Lower leg skin (tissue), 4 donors: ENCODE results near the gene KLHDC1. TPM values are rescaled to one million over a fixed set of nuclear protein-coding genes. Genes with fewer than 3 reads are reported as not detected.
"Not testable (repeated sequence)": the region's sequence is repeated elsewhere in the genome, so short reads cannot be mapped to it uniquely, and the experiment has no call there.

ENCODE experiments used
- DNase-seq, 2 donors: peaks; one replicate each; pipeline ENCODE4 v3.0.0-alpha.2; 2019; ENCODE audit warnings: low spot score in 2 of 2
- H3K4me3 ChIP-seq: fragments of 200-600 bp; sonication (generic); 2 replicates; pipeline ENCODE4 v1.5.1; 2017; ENCODE audit warnings: mild to moderate bottlenecking, low read depth; ENCODE audit not compliant: poor library complexity, severe bottlenecking
- CTCF ChIP-seq, 3 donors: fragments of 450-650 bp; IDR thresholded peaks; one replicate each; pipeline ENCODE4 v1.5.1; 2016; ENCODE audit warnings: antibody characterized with exemption in 3 of 3, mild to moderate bottlenecking in 3 of 3, moderate library complexity in 2 of 3
- POLR2A ChIP-seq, 2 donors: fragments of 450-650 bp; IDR thresholded peaks; one replicate each; pipeline ENCODE4 v1.6.1; 2016 to 2017; ENCODE audit warnings: antibody characterized with exemption in 2 of 2, mild to moderate bottlenecking in 1 of 2, moderate library complexity in 1 of 2
- WGBS, 2 donors: methylation state at CpG; one replicate each; pipeline ENCODE4 v1.1.5; 2018; 5-methylcytosine and 5-hydroxymethylcytosine counted together
- intact Hi-C: fragments of 100-400 bp; cut with DNase I; formaldehyde crosslinking; loops from one replicate; pipeline ENCODE4 v1.15.0; 2023; ENCODE audit warnings: low total_unique reads
- total RNA-seq, 4 donors: library from RNA; depleted of rRNA; stranded (reverse); fragments of >200 nt; gene quantifications; one replicate each; pipeline ENCODE4 v1.1.0, GENCODE V29; 2016

The KLHDC1 gene
- total RNA-seq, 4 donors from 2014 or later: 3.4 to 5.6 (median 4.7) TPM

GRCh38 chr14:49720744-49721143 lies 27.8 kb downstream of the KLHDC1 start:
- H3K4me3 ChIP-seq: no peak overlapping the region
- intact Hi-C loops: no loop called here
- TF ChIP-seq POLR2A (IDR thresholded peaks at IDR 0.05): no peak
- TF ChIP-seq CTCF (IDR thresholded peaks at IDR 0.05): no peak
- DNase-seq: no peak

- DNase-seq, H3K4me3 ChIP-seq, intact Hi-C loops: not testable (repeated sequence)
- 89 to 90% methylated on average over 9 of the region's 9 CpGs for WGBS, 2 donors
Measured at GRCh38 chr14:49721733-49722435, 29.0 kb downstream of the KLHDC1 start.

- 92 to 93% methylated on average over 5 of the region's 5 CpGs for WGBS, 2 donors
- no peak overlapping the region for H3K4me3 ChIP-seq
Measured at GRCh38 chr14:49727171-49727570, 34.3 kb downstream of the KLHDC1 start.

DNA sequence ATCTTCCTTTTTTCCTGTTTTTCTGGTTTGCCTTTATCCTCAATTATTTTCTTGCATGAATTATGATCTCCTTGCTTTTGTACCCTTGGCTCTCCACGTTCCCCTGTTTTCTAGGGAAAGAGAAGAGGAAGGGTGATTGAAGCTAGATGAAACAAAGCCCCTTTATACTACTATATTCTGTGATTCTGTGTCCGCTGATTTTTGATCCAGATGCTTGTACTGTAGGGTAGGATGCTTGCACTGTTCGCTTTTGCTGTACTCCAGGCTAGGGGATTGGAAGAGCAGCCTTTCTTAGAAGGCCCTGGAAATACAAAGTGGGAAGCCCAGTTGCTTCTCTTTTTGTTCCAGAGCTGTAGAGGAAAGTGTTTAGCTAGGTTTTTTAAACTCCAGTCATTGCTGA lies 40.0 kb downstream of the KLHDC1 start:
- no peak for DNase-seq
- intact Hi-C loops: no loop called here
- TF ChIP-seq POLR2A (IDR thresholded peaks at IDR 0.05) (no peak), CTCF (IDR thresholded peaks at IDR 0.05) (no peak)
- 88 to 91% methylated on average over 3 of the region's 3 CpGs for WGBS, 2 donors
- no peak overlapping the region for H3K4me3 ChIP-seq

More at GRCh38 chr14:49727171-49727570, 34.3 kb downstream of the KLHDC1 start:
- DNase-seq: no peak
- no peak for TF ChIP-seq CTCF (IDR thresholded peaks at IDR 0.05)
- TF ChIP-seq POLR2A (IDR thresholded peaks at IDR 0.05): no peak
- intact Hi-C loops: no loop called here

DNA sequence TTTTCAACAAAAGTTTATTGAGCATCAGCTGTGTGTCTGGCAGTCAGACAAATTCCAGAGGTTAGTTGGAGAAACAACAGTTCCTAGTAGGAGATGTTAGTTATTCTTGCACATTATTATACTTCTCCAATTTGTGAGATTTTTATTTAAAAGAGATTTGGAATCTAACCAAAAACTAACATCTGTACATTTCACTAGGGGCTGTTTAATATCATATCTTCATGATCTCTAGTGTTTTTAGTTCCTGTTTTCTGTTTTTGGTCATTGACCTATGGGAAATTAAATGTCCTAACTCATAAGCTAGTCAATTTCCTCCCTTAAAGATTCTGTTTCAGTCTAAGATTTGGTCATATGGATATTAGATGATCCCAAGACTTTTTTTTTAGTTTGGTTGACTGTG lies 40.9 kb downstream of the KLHDC1 start:
- TF ChIP-seq CTCF (IDR thresholded peaks at IDR 0.05): no peak
- TF ChIP-seq POLR2A (IDR thresholded peaks at IDR 0.05): no peak
- no peak overlapping the region for H3K4me3 ChIP-seq
- intact Hi-C loops: no loop called here
- DNase-seq: no peak

GRCh38 chr14:49735669-49736068 lies 42.7 kb downstream of the KLHDC1 start:
- intact Hi-C loops, H3K4me3 ChIP-seq, DNase-seq: not testable (repeated sequence)
- 97 to 99% methylated on average over 4 of the region's 4 CpGs for WGBS, 2 donors

DNA sequence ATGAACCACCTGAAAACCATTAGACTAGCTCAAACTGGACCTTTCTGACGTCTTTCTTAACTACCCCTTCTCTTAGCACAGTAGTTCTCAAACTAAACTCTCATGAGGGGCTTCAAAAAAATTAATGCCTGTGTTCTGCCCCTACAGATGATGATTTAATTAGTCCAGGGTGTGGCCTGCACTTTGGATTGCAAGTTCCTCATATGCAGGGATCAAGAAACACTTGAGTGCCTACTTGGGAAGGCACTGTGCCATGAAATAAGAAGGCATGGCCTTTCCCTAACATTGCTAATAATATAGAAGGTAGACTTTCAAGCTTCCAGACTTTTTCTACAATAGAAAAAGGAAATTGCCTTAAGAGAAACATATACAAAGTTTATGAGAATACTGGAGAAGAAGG lies 52.3 kb downstream of the KLHDC1 start:
- no peak for TF ChIP-seq POLR2A (IDR thresholded peaks at IDR 0.05)
- no peak for TF ChIP-seq CTCF (IDR thresholded peaks at IDR 0.05)
- intact Hi-C loops: no loop called here
- WGBS, 2 donors: 77 to 97% methylated on average over 1 of the region's 1 CpG
- no peak overlapping the region for H3K4me3 ChIP-seq
- no peak for DNase-seq

- intact Hi-C loops: not testable (repeated sequence)
Measured at GRCh38 chr14:49746476-49746875, 53.6 kb downstream of the KLHDC1 start.

More at GRCh38 chr14:49746476-49746875, 53.6 kb downstream of the KLHDC1 start:
- not testable (repeated sequence) for H3K4me3 ChIP-seq, DNase-seq
